Adrenal gland (tissue), 12 donors: Measurements from ENCODE around the gene LAMTOR2. TPM values are rescaled to one million over a fixed set of nuclear protein-coding genes. Genes with fewer than 3 reads are reported as not detected.
A peak's percentile ranks its signal among the peaks of the same experiment; 100 is the strongest.

Source experiments
- DNase-seq, 7 donors: peaks; one replicate each; pipeline ENCODE4 v3.0.0-alpha.2; 2019 to 2020
- H3K27ac ChIP-seq, 5 donors: fragments of 200-600 bp; sonication (generic) in 4 of 5; 1 replicate in 3 of 5; 2 replicates in 2 of 5; pipeline versions ENCODE4 v1.5.1 to v1.8.0; 2016 to 2020; ENCODE audit warnings: mild to moderate bottlenecking in 1 of 5
- H3K27me3 ChIP-seq: fragments of 200-600 bp; 2 replicates; pipeline ENCODE4 v1.8.0; 2021
- H3K36me3 ChIP-seq, 2 donors: fragments of 200-600 bp; replicated peaks in 1 of 2; 1 replicate in 1 of 2; 2 replicates in 1 of 2; pipeline versions ENCODE4 v1.5.1 to v1.8.0; 2018 to 2022
- H3K4me1 ChIP-seq, 2 donors: fragments of 200-600 bp; replicated peaks in 1 of 2; 1 replicate in 1 of 2; 2 replicates in 1 of 2; pipeline versions ENCODE4 v1.5.1 to v1.8.0; 2018 to 2021
- H3K4me3 ChIP-seq, 4 donors: fragments of 200-600 bp; sonication (generic) in 3 of 4; one replicate each; pipeline ENCODE4 v1.5.1; 2016 to 2018
- H3K9me3 ChIP-seq, 3 donors: fragments of 200-600 bp; sonication (generic) in 1 of 3; replicated peaks in 1 of 3; 1 replicate in 2 of 3; 2 replicates in 1 of 3; pipeline versions ENCODE4 v1.5.1 to v1.8.0; 2016 to 2021
- CTCF ChIP-seq, 6 experiments: fragments of 450-650 bp in 4 of 6; fragments of 200-600 bp in 2 of 6; sonication (generic) in 1 of 6; IDR thresholded peaks; 1 replicate in 5 of 6; 2 replicates in 1 of 6; pipeline versions ENCODE4 v1.5.1 to v1.8.0; 2016 to 2021; ENCODE audit warnings: antibody characterized with exemption in 6 of 6, mild to moderate bottlenecking in 2 of 6, moderate library complexity in 1 of 6
- POLR2A ChIP-seq, 2 donors: fragments of 450-650 bp; IDR thresholded peaks; one replicate each; pipeline ENCODE4 v1.6.1; 2017; ENCODE audit warnings: antibody characterized with exemption in 2 of 2, mild to moderate bottlenecking in 2 of 2, moderate library complexity in 1 of 2
- WGBS, 4 donors: extraction: QIAGEN DNeasy Blood & Tissue Kit in 2 of 4; methylation state at CpG; one replicate each; pipeline versions ENCODE4 v1.1.5 to v1.1.7; 2013 to 2017; 5-methylcytosine and 5-hydroxymethylcytosine counted together
- intact Hi-C, 2 donors: fragments of 100-400 bp; cut with DNase I; formaldehyde crosslinking; loops; one replicate each; pipeline versions ENCODE4 v1.14.1 to v1.15.0; 2022 to 2023
- polyA plus RNA-seq, 3 donors: library from polyadenylated mRNA; stranded (reverse); fragments of 200-250 nt in 2 of 3; fragments of 350-450 nt in 1 of 3; fragmentation: Illumina TruSeq in 1 of 3; extraction: RNeasy Lipid Tissue Mini Kit (QIAGEN cat#74804) in 1 of 3; gene quantifications; one replicate each; pipeline ENCODE4 v1.2.3, GENCODE V29; 2013 to 2014
- total RNA-seq, 9 donors: library from RNA; depleted of rRNA in 4 of 9; stranded (reverse); fragments of >200 nt in 4 of 9; fragments of 120-200 nt in 1 of 9; fragmentation: NEBNext Ultra II Directional in 1 of 9; extraction: Animal tissue kit (Norgen Biotek cat#: 25700) in 1 of 9; gene quantifications; one replicate each; pipeline versions ENCODE4 v1.1.0 to v1.2.4, GENCODE V29; 2013 to 2023
- donor health status: healthy with polysubstance abuse.
- donor health status: Bipolar disorder and iron deficiency.
- donor health status: DM: yes; HTN: yes; CAD: no.
- donor health status: DM: no; HTN: no; CAD: no.
- donor health status: DM: no; HTN: no; CAD: no.
- donor health status: DM: yes; HTN: yes; CAD: no.

LAMTOR2 gene
- total and polyA plus RNA-seq, 12 donors: 53.6 to 216 (median 86.3) TPM

GRCh38 chr1:156083800-156084790 lies 29.5 kb downstream of the LAMTOR2 start:
- Histone ChIP-seq H3K27me3 (no peaks in the 10 kb centered on the region), H3K4me1 (peaks cover 9 to 26% of the 10 kb centered on the region in 2 donors), H3K4me3 (no peak overlapping the region), H3K27ac (no peak overlapping the region), H3K36me3 (no peaks in the 10 kb centered on the region), H3K9me3 (no peaks in the 10 kb centered on the region)
- DNase-seq: no peak
- 61 to 62% (median 61%) methylated on average over 7 of the region's 7 CpGs for WGBS, 4 donors
- no peak for TF ChIP-seq CTCF (IDR thresholded peaks at IDR 0.05)
- TF ChIP-seq POLR2A (IDR thresholded peaks at IDR 0.05): no peak
- intact Hi-C loops: no loop called here

- intact Hi-C loops: no loop called here
- peak in 5 of 7 donors; percentile 80 to 89 (median 84) for DNase-seq
- H3K27ac ChIP-seq: peak overlapping the region in 1 of 5 donors; percentile 32
- WGBS, 4 donors: 0 to 21% (median 15%) methylated on average over 1 of the region's 1 CpG
- TF ChIP-seq POLR2A (IDR thresholded peaks at IDR 0.05) (no peak), CTCF (IDR thresholded peaks at IDR 0.05) (peak in 1 of 6 experiments; percentile 11)
- H3K27me3 ChIP-seq: no peaks in the 10 kb centered on the region
- peaks cover 9 to 33% of the 10 kb centered on the region in 2 donors for H3K4me1 ChIP-seq
- H3K36me3 ChIP-seq: no peaks in the 10 kb centered on the region
- no peak overlapping the region for H3K4me3 ChIP-seq
- no peaks in the 10 kb centered on the region for H3K9me3 ChIP-seq
Measured at GRCh38 chr1:156086256-156086662, 31.7 kb downstream of the LAMTOR2 start.

GRCh38 chr1:156089704-156090103 lies 35.1 kb downstream of the LAMTOR2 start:
- Histone ChIP-seq H3K4me1 (peaks cover 0 to 17% of the 10 kb centered on the region in 2 donors), H3K9me3 (no peaks in the 10 kb centered on the region), H3K36me3 (no peaks in the 10 kb centered on the region), H3K4me3 (no peak overlapping the region), H3K27me3 (no peaks in the 10 kb centered on the region), H3K27ac (peak overlapping the region in 2 of 5 donors; percentile 34 to 58)
- intact Hi-C loops: loop anchor here in 1 of 2 donors (5.0 kb wide), 1 partner anchor 138 kb away; no protein-coding TSS in a partner anchor
- DNase-seq: no peak
- 10 to 75% (median 61%) methylated on average over 2 to 6 of the region's 6 CpGs for WGBS, 4 donors
- TF ChIP-seq CTCF (IDR thresholded peaks at IDR 0.05) (no peak), POLR2A (IDR thresholded peaks at IDR 0.05) (no peak)

- Histone ChIP-seq H3K36me3 (no peaks in the 10 kb centered on the region), H3K4me1 (peaks cover 0 to 17% of the 10 kb centered on the region in 2 donors), H3K27me3 (no peaks in the 10 kb centered on the region), H3K9me3 (no peaks in the 10 kb centered on the region), H3K4me3 (no peak overlapping the region), H3K27ac (peak overlapping the region in 2 of 5 donors; percentile 34 to 58)
- TF ChIP-seq CTCF (IDR thresholded peaks at IDR 0.05) (no peak), POLR2A (IDR thresholded peaks at IDR 0.05) (no peak)
- intact Hi-C loops: loop anchor here in 1 of 2 donors (5.0 kb wide), 1 partner anchor 137 kb away; no protein-coding TSS in a partner anchor
- DNase-seq: peak in 1 of 7 donors; percentile 33
- 29 to 33% (median 32%) methylated on average over 5 of the region's 5 CpGs for WGBS, 4 donors
Measured at GRCh38 chr1:156090138-156090839, 35.7 kb downstream of the LAMTOR2 start.
